Panc1 (cell line): ENCODE data around the gene ATXN1.

ENCODE experiments used
- POLR2AphosphoS5 ChIP-seq: IDR thresholded peaks from 2 replicates; pipeline ENCODE4 v1.6.1; 2012; ENCODE audit warnings: mild to moderate bottlenecking, low read depth, low read length, moderate library complexity
- SIN3A ChIP-seq: IDR thresholded peaks from 2 replicates; pipeline ENCODE4 v1.6.1; 2012; ENCODE audit warnings: low read depth, mild to moderate bottlenecking, low read length, moderate library complexity, borderline replicate concordance; ENCODE audit not compliant: insufficient read depth
- TCF7L2 ChIP-seq: IDR thresholded peaks from 2 replicates; pipeline ENCODE4 v1.6.1; 2011; ENCODE audit warnings: mild to moderate bottlenecking, low read depth, low read length, inconsistent platforms
- TF ChIP-seq, protein P1 (sequence below): fragments of 450-650 bp; IDR thresholded peaks from 2 replicates; pipeline ENCODE4 v1.5.1; 2017; ENCODE audit warnings: mild to moderate bottlenecking
- TF ChIP-seq, protein P2 (sequence below), 2 experiments: IDR thresholded peaks; 2 replicates each; pipeline ENCODE4 v1.6.1; 2011 to 2012; ENCODE audit warnings: low read depth in 2 of 2, control low read depth in 1 of 2, low read length in 1 of 2, mild to moderate bottlenecking in 1 of 2, moderate library complexity in 1 of 2; ENCODE audit not compliant: insufficient read depth in 1 of 2

DNA sequence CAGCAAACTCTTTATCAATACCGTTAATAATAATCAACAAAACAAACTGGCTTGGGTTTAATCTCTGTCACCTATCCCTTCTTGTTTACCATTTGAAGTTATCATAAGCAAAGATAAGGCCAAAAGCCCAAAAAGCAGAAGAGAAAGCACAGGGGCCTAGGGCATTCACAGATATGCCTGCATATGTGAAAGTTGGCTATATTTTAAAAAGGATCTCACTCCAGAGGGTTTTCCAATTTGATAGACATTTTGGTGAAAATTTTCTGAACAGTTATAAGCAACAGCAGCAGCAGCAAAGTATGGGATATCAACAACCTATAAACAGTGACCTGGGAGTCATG lies 101.1 kb downstream of the ATXN1 start:
- TF ChIP-seq, protein P1, sequence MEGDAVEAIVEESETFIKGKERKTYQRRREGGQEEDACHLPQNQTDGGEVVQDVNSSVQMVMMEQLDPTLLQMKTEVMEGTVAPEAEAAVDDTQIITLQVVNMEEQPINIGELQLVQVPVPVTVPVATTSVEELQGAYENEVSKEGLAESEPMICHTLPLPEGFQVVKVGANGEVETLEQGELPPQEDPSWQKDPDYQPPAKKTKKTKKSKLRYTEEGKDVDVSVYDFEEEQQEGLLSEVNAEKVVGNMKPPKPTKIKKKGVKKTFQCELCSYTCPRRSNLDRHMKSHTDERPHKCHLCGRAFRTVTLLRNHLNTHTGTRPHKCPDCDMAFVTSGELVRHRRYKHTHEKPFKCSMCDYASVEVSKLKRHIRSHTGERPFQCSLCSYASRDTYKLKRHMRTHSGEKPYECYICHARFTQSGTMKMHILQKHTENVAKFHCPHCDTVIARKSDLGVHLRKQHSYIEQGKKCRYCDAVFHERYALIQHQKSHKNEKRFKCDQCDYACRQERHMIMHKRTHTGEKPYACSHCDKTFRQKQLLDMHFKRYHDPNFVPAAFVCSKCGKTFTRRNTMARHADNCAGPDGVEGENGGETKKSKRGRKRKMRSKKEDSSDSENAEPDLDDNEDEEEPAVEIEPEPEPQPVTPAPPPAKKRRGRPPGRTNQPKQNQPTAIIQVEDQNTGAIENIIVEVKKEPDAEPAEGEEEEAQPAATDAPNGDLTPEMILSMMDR, result no peak
- TF ChIP-seq TCF7L2 (no peak), POLR2AphosphoS5 (no peak), SIN3A (no peak)
- TF ChIP-seq, protein P2, sequence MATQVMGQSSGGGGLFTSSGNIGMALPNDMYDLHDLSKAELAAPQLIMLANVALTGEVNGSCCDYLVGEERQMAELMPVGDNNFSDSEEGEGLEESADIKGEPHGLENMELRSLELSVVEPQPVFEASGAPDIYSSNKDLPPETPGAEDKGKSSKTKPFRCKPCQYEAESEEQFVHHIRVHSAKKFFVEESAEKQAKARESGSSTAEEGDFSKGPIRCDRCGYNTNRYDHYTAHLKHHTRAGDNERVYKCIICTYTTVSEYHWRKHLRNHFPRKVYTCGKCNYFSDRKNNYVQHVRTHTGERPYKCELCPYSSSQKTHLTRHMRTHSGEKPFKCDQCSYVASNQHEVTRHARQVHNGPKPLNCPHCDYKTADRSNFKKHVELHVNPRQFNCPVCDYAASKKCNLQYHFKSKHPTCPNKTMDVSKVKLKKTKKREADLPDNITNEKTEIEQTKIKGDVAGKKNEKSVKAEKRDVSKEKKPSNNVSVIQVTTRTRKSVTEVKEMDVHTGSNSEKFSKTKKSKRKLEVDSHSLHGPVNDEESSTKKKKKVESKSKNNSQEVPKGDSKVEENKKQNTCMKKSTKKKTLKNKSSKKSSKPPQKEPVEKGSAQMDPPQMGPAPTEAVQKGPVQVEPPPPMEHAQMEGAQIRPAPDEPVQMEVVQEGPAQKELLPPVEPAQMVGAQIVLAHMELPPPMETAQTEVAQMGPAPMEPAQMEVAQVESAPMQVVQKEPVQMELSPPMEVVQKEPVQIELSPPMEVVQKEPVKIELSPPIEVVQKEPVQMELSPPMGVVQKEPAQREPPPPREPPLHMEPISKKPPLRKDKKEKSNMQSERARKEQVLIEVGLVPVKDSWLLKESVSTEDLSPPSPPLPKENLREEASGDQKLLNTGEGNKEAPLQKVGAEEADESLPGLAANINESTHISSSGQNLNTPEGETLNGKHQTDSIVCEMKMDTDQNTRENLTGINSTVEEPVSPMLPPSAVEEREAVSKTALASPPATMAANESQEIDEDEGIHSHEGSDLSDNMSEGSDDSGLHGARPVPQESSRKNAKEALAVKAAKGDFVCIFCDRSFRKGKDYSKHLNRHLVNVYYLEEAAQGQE (IDR thresholded peaks at IDR 0.05; ENCODE audit: insufficient read depth in 1 of 2, low read depth in 2 of 2, low read length in 1 of 2), result no peak
